NT2/D1 (cell line): ENCODE data around the gene FBLN1.
"Not testable (repeated sequence)": the region's sequence is repeated elsewhere in the genome, so short reads cannot be mapped to it uniquely, and the experiment has no call there.

Source experiments
- DNase-seq: peaks from one replicate; pipeline ENCODE4 v3.0.0-alpha.2; 2011; ENCODE audit warnings: low read depth, low spot score
- H3K27me3 ChIP-seq: 2 replicates; pipeline ENCODE4 v1.6.0; 2011; ENCODE audit warnings: mild to moderate bottlenecking; ENCODE audit not compliant: insufficient read length, insufficient read depth
- H3K36me3 ChIP-seq: 2 replicates; pipeline ENCODE4 v1.6.1; 2011; ENCODE audit warnings: mild to moderate bottlenecking, low read length, mixed read lengths; ENCODE audit not compliant: insufficient read depth, insufficient read length
- H3K4me1 ChIP-seq: 2 replicates; pipeline ENCODE4 v1.5.1; 2011; ENCODE audit not compliant: insufficient read depth, insufficient read length
- H3K4me3 ChIP-seq: 2 replicates; pipeline ENCODE4 v1.5.1; 2011; ENCODE audit warnings: low read depth; ENCODE audit not compliant: insufficient read length
- H3K9ac ChIP-seq: 2 replicates; pipeline ENCODE4 v1.6.0; 2011; ENCODE audit warnings: low read depth; ENCODE audit not compliant: insufficient read length
- H3K9me3 ChIP-seq: 2 replicates; pipeline ENCODE4 v1.5.1; 2011; ENCODE audit warnings: mild to moderate bottlenecking, low read length; ENCODE audit not compliant: insufficient read depth
- SUZ12 ChIP-seq: IDR thresholded peaks from 2 replicates; pipeline ENCODE4 v1.6.1; 2011; ENCODE audit not compliant: insufficient read length, insufficient read depth; ENCODE audit errors: extremely low read depth
- YY1 ChIP-seq: IDR thresholded peaks from 2 replicates; pipeline ENCODE4 v1.6.1; 2011; ENCODE audit not compliant: insufficient read length, insufficient read depth
- ZNF274 ChIP-seq: IDR thresholded peaks from 2 replicates; pipeline ENCODE4 v1.6.1; 2011; ENCODE audit warnings: mild to moderate bottlenecking, low read depth, low read length

FBLN1 gene

DNA sequence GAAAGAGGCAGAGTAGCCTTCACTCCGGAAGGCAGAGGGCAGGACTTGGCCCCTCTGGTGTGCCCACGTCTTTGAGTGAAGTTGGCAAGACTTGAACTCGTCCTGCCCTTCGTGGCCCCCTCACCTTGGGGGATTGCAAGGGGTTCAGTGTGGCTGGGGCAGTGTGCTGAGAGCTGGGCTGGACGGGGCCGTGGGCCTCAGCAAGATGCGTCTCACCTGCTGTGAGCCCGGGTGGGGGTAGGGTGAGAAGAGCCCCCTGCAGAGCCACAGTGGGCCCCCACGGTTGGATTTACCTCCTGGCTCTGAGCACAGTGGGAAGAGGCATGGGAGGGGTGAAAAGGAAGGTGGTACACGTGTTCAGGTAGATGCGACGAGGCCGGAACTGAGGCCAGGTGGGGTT lies 87.6 kb downstream of the FBLN1 start:
- no peak overlapping the region for H3K9ac ChIP-seq
- H3K4me3 ChIP-seq, result no peak overlapping the region
- no peak for TF ChIP-seq SUZ12
- TF ChIP-seq YY1, result no peak
- TF ChIP-seq ZNF274, result no peak
- peaks cover 6% of the 10 kb centered on the region for H3K4me1 ChIP-seq
- H3K36me3 ChIP-seq, result peaks cover 11% of the 10 kb centered on the region
- no peaks in the 10 kb centered on the region for H3K27me3 ChIP-seq
- no peak for DNase-seq
- no peaks in the 10 kb centered on the region for H3K9me3 ChIP-seq

DNA sequence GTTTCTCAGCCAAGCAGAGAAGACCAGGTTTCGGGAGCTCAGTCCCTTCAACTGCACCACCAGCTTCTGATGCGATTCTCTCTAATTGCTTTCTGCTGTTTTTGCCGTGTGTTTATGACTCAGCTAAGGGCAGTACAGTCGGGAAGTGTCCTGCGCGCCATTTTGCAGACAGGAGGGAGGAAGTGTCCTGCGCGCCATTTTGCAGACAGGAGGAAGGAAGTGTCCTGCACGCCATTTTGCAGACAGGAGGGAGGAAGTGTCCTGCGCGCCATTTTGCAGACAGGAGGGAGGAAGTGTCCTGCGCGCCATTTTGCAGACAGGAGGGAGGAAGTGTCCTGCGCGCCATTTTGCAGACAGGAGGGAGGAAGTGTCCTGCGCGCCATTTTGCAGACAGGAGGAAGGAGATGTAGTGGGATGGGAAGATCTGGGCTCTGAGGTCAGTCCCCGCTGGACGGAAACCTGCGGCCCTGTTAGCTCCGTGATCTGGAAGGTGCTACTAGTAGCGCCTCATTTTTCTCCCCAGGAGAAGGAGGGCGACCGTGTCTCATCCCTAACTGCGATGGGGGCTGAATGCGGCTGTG lies 89.0 kb downstream of the FBLN1 start:
- DNase-seq, H3K9me3 ChIP-seq, H3K27me3 ChIP-seq, H3K4me3 ChIP-seq, H3K9ac ChIP-seq, H3K4me1 ChIP-seq: not testable (repeated sequence)
- H3K36me3 ChIP-seq, result peaks cover 11% of the 10 kb centered on the region

GRCh38 chr22:45594123-45594941 lies 91.6 kb downstream of the FBLN1 start:
- DNase-seq, result no peak
- H3K27me3 ChIP-seq, result no peaks in the 10 kb centered on the region
- H3K4me3 ChIP-seq, result no peak overlapping the region
- no peak overlapping the region for H3K9ac ChIP-seq
- H3K4me1 ChIP-seq, result no peaks in the 10 kb centered on the region
- peaks cover 11% of the 10 kb centered on the region for H3K36me3 ChIP-seq
- H3K9me3 ChIP-seq, result no peaks in the 10 kb centered on the region
- TF ChIP-seq SUZ12 (no peak), ZNF274 (no peak), YY1 (no peak)

DNA sequence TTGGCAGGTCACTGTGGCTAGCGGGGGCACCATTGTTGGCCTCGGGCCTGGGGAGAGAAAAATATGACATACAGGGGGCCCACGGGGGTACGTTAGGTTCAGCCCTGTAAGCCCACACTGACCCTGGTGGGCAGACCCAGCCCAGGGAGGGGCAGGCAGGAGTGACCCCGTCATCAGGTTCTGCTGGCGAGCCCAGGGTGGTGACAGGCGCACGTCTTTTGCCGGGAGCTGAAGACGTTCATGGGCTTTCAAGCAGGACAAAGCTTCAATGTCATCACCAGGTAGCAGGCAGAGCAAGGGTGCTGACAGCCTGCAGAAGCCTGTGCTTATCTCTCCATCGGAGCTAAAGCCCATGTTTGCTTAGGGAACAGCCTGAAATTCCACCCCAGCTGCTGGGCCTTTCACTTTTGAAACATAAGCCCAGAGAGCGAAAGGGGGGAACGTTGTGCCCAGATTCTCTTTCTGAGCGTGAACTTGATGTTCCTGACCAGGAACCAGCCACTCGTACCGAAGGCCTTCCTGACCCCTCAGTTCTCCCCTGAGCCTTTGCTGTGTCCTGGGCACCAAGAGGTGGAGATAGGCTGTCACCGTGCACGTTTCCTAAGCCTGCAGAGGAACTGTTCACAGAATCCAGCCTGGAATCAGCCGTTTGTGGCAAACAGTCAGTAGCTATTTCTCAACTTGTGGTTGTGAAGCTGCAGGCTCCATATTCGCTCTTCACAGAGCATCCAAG lies 94.9 kb downstream of the FBLN1 start:
- Histone ChIP-seq H3K27me3 (no peaks in the 10 kb centered on the region), H3K9me3 (no peaks in the 10 kb centered on the region), H3K36me3 (peaks cover 18% of the 10 kb centered on the region), H3K4me1 (no peaks in the 10 kb centered on the region), H3K9ac (no peak overlapping the region), H3K4me3 (no peak overlapping the region)
- no peak for DNase-seq
- TF ChIP-seq YY1 (no peak), SUZ12 (no peak)

DNA sequence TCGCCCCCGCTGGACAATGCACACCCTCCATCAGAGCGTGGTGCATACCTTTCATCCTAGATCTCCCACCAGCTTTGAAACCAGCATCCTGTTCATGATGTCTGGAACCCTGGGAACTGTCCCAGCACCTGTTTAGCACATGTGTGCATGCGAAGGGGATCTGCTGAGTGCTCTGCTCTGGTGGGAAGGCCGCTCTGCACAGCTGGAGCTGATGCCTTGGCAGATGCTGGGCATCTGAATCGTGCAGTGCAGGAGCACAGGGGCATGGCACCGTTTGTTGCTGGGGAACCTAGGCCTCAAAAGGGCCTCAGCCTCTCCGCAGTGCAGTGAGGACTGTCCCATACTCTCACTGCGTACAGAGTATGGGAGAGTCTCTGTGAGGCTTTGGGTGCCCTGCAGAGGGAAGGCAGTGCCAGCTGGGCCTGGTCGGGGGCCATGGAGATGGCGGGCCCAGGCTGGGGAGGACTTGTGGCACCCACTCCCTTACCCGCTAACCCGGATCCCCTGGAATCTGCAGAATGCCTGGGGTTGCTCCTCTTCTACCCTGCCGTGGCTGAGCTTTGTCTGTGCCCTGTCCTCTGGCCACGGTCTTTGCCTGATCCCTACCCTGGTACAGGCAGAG lies 96.0 kb downstream of the FBLN1 start:
- no peaks in the 10 kb centered on the region for H3K27me3 ChIP-seq
- H3K4me1 ChIP-seq, result no peaks in the 10 kb centered on the region
- no peaks in the 10 kb centered on the region for H3K9me3 ChIP-seq
- no peak overlapping the region for H3K9ac ChIP-seq
- no peak for DNase-seq
- no peak overlapping the region for H3K4me3 ChIP-seq
- peaks cover 11% of the 10 kb centered on the region for H3K36me3 ChIP-seq
- TF ChIP-seq YY1 (no peak), SUZ12 (no peak)

- H3K9ac ChIP-seq, result no peak overlapping the region
- H3K36me3 ChIP-seq, result peaks cover 10% of the 10 kb centered on the region
These were observed 97.3 kb downstream of the FBLN1 start for GRCh38 chr22:45599836-45600577.

More at GRCh38 chr22:45599836-45600577, 97.3 kb downstream of the FBLN1 start:
- TF ChIP-seq YY1 (no peak), ZNF274 (no peak), SUZ12 (no peak)
- Histone ChIP-seq H3K27me3 (no peaks in the 10 kb centered on the region), H3K4me1 (no peaks in the 10 kb centered on the region), H3K4me3 (no peak overlapping the region), H3K9me3 (no peaks in the 10 kb centered on the region)
- no peak for DNase-seq
